Measurements from ENCODE around the gene DLG1.

Gene DLG1

GRCh38 chr3:197337214-197337613 is 38.8 kb upstream of the DLG1 start:
- Histone ChIP-seq H3K9me2 (replicated peaks; ENCODE audit: insufficient read depth, low read length) (no peaks in the 10 kb centered on the region), H3K79me2 (ENCODE audit: low read length) (no peaks in the 10 kb centered on the region), H3K9me3 (replicated peaks; ENCODE audit: insufficient read depth, low read length) (no peaks in the 10 kb centered on the region), H3K36me3 (replicated peaks; ENCODE audit: insufficient read depth, low read length) (no peaks in the 10 kb centered on the region), H3K27me3 (replicated peaks; ENCODE audit: insufficient read depth, low read length) (no peaks in the 10 kb centered on the region), H3F3A (ENCODE audit: insufficient read depth, low read length) (no peaks in the 10 kb centered on the region), H3K9ac (ENCODE audit: low read length) (no peak overlapping the region), H3K27ac (ENCODE audit: low read length) (no peak overlapping the region), H3K4me3 (ENCODE audit: low read length) (no peak overlapping the region), H2AFZ (ENCODE audit: low read length) (no peak overlapping the region), H3K4me1 (ENCODE audit: low read length) (no peaks in the 10 kb centered on the region), H4K20me1 (ENCODE audit: insufficient read depth, low read length) (no peaks in the 10 kb centered on the region), H3K4me2 (ENCODE audit: low read depth, low read length) (no peak overlapping the region)
- no peak for TF ChIP-seq EZH2phosphoT487 (IDR thresholded peaks at IDR 0.05; ENCODE audit: low read length)
- TF ChIP-seq, protein P1, sequence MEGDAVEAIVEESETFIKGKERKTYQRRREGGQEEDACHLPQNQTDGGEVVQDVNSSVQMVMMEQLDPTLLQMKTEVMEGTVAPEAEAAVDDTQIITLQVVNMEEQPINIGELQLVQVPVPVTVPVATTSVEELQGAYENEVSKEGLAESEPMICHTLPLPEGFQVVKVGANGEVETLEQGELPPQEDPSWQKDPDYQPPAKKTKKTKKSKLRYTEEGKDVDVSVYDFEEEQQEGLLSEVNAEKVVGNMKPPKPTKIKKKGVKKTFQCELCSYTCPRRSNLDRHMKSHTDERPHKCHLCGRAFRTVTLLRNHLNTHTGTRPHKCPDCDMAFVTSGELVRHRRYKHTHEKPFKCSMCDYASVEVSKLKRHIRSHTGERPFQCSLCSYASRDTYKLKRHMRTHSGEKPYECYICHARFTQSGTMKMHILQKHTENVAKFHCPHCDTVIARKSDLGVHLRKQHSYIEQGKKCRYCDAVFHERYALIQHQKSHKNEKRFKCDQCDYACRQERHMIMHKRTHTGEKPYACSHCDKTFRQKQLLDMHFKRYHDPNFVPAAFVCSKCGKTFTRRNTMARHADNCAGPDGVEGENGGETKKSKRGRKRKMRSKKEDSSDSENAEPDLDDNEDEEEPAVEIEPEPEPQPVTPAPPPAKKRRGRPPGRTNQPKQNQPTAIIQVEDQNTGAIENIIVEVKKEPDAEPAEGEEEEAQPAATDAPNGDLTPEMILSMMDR (IDR thresholded peaks at IDR 0.05; ENCODE audit: low read length): no peak
- TF ChIP-seq EZH2 (optimal IDR thresholded peaks at IDR 0.05; ENCODE audit: low read depth, low read length): no peak
- no peak for DNase-seq

GRCh38 chr3:197336348-197336747 is 37.9 kb upstream of the DLG1 start:
- TF ChIP-seq, protein P1 (IDR thresholded peaks at IDR 0.05; ENCODE audit: low read length): no peak
- TF ChIP-seq EZH2 (optimal IDR thresholded peaks at IDR 0.05; ENCODE audit: low read depth, low read length) (no peak), EZH2phosphoT487 (IDR thresholded peaks at IDR 0.05; ENCODE audit: low read length) (no peak)
- Histone ChIP-seq H3K9me2 (replicated peaks; ENCODE audit: insufficient read depth, low read length) (no peaks in the 10 kb centered on the region), H3F3A (ENCODE audit: insufficient read depth, low read length) (no peaks in the 10 kb centered on the region), H3K27me3 (replicated peaks; ENCODE audit: insufficient read depth, low read length) (no peaks in the 10 kb centered on the region), H3K9me3 (replicated peaks; ENCODE audit: insufficient read depth, low read length) (no peaks in the 10 kb centered on the region), H4K20me1 (ENCODE audit: insufficient read depth, low read length) (no peaks in the 10 kb centered on the region), H3K9ac (ENCODE audit: low read length) (no peak overlapping the region), H3K4me3 (ENCODE audit: low read length) (no peak overlapping the region), H3K36me3 (replicated peaks; ENCODE audit: insufficient read depth, low read length) (no peaks in the 10 kb centered on the region), H2AFZ (ENCODE audit: low read length) (no peak overlapping the region), H3K27ac (ENCODE audit: low read length) (no peak overlapping the region), H3K79me2 (ENCODE audit: low read length) (no peaks in the 10 kb centered on the region), H3K4me2 (ENCODE audit: low read depth, low read length) (no peak overlapping the region), H3K4me1 (ENCODE audit: low read length) (no peaks in the 10 kb centered on the region)
- DNase-seq: no peak

DNA sequence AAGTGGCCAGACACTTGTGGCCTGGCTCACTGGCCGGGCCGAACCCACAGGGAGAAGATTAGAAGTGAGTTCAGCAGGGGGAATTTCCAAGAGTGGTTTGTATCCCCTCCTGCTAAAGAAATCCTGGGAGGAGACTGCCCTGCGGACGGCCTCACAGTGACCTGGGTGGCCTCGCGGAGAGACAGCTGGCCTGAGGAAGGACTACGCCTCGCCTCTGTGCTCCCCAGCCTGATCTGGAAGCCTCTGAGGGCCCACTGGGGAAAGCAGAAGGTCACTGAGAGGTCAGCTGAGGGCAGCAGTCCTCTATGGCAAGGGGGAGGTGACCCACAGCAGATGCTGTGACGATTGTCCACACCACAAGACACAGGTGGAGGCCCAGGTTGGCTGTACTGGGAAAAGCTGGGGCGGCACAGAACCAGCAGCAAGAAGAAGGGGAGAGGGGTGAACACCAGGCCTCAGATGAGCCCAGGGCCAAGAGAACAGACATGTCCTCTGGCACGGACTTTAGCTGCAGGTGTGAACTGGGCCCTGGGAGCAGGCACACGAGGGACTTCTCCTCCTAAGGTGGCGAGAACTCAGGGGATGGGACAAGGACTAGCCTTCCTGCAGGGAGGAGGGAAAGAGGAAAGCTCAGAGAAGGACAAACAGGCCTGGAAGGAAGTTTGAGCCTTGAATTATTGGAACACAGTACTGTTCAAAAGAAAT is 37.2 kb upstream of the DLG1 start:
- Histone ChIP-seq H3K36me3 (replicated peaks; ENCODE audit: insufficient read depth, low read length) (no peaks in the 10 kb centered on the region), H4K20me1 (ENCODE audit: insufficient read depth, low read length) (no peaks in the 10 kb centered on the region), H3K79me2 (ENCODE audit: low read length) (no peaks in the 10 kb centered on the region), H3K27me3 (replicated peaks; ENCODE audit: insufficient read depth, low read length) (no peaks in the 10 kb centered on the region), H2AFZ (ENCODE audit: low read length) (no peak overlapping the region), H3K9me3 (replicated peaks; ENCODE audit: insufficient read depth, low read length) (no peaks in the 10 kb centered on the region), H3K4me1 (ENCODE audit: low read length) (no peaks in the 10 kb centered on the region), H3K4me3 (ENCODE audit: low read length) (no peak overlapping the region), H3K27ac (ENCODE audit: low read length) (no peak overlapping the region), H3K4me2 (ENCODE audit: low read depth, low read length) (no peak overlapping the region), H3F3A (ENCODE audit: insufficient read depth, low read length) (no peaks in the 10 kb centered on the region), H3K9ac (ENCODE audit: low read length) (no peak overlapping the region), H3K9me2 (replicated peaks; ENCODE audit: insufficient read depth, low read length) (no peaks in the 10 kb centered on the region)
- DNase-seq: no peak
- TF ChIP-seq, protein P1 (IDR thresholded peaks at IDR 0.05; ENCODE audit: low read length): no peak
- TF ChIP-seq EZH2phosphoT487 (IDR thresholded peaks at IDR 0.05; ENCODE audit: low read length): no peak
- TF ChIP-seq EZH2 (optimal IDR thresholded peaks at IDR 0.05; ENCODE audit: low read depth, low read length): no peak

Data from MM.1S (cell line).